ENCODE results near the gene CDH13. TPM values are rescaled to one million over a fixed set of nuclear protein-coding genes. Genes with fewer than 3 reads are reported as not detected.
A peak's percentile ranks its signal among the peaks of the same experiment; 100 is the strongest.

The CDH13 gene
- total RNA-seq, 4 donors from 2014 or later, result 3.1 to 13.5 (median 8.9) TPM

DNA sequence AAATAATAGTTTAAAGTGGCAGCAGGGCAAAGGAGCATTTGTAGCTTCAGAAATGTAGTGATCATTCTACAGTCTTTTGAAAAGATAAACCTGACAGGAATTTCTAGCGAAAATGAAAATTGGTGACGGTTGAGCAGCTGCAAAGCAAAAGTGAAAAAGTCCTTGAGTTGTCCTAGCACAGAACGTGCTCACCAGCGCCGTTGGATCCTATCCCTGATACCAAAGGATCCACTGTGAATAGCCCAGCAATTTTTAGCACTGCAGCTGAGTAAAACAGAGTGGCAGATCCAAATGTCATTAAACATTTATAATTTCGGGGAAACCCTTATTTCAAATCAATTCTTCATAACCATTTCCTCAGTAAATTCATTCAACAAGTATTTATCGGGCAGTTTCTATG is 727.2 kb downstream of the CDH13 start:
- no peaks in the 10 kb centered on the region for H3K9me3 ChIP-seq
- H3K4me3 ChIP-seq, result no peak overlapping the region
- TF ChIP-seq, protein P1, sequence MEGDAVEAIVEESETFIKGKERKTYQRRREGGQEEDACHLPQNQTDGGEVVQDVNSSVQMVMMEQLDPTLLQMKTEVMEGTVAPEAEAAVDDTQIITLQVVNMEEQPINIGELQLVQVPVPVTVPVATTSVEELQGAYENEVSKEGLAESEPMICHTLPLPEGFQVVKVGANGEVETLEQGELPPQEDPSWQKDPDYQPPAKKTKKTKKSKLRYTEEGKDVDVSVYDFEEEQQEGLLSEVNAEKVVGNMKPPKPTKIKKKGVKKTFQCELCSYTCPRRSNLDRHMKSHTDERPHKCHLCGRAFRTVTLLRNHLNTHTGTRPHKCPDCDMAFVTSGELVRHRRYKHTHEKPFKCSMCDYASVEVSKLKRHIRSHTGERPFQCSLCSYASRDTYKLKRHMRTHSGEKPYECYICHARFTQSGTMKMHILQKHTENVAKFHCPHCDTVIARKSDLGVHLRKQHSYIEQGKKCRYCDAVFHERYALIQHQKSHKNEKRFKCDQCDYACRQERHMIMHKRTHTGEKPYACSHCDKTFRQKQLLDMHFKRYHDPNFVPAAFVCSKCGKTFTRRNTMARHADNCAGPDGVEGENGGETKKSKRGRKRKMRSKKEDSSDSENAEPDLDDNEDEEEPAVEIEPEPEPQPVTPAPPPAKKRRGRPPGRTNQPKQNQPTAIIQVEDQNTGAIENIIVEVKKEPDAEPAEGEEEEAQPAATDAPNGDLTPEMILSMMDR (IDR thresholded peaks at IDR 0.05), result no peak
- no peak for TF ChIP-seq EP300 (IDR thresholded peaks at IDR 0.05)
- no peak for TF ChIP-seq POLR2A (IDR thresholded peaks at IDR 0.05; ENCODE audit: low read depth)
- no peak for TF ChIP-seq POLR2AphosphoS5 (IDR thresholded peaks at IDR 0.05)
- 85% methylated on average over 7 of the region's 7 CpGs for WGBS
- H3K4me1 ChIP-seq, result no peaks in the 10 kb centered on the region
- intact Hi-C loops (cut with DNase I), result no loop called here
- no peak overlapping the region for H3K27ac ChIP-seq (replicated peaks in 1 of 4)
- no peaks in the 10 kb centered on the region for H3K36me3 ChIP-seq
- H3K27me3 ChIP-seq, result no peaks in the 10 kb centered on the region
- no peak for DNase-seq (ENCODE audit: extremely low spot score)

DNA sequence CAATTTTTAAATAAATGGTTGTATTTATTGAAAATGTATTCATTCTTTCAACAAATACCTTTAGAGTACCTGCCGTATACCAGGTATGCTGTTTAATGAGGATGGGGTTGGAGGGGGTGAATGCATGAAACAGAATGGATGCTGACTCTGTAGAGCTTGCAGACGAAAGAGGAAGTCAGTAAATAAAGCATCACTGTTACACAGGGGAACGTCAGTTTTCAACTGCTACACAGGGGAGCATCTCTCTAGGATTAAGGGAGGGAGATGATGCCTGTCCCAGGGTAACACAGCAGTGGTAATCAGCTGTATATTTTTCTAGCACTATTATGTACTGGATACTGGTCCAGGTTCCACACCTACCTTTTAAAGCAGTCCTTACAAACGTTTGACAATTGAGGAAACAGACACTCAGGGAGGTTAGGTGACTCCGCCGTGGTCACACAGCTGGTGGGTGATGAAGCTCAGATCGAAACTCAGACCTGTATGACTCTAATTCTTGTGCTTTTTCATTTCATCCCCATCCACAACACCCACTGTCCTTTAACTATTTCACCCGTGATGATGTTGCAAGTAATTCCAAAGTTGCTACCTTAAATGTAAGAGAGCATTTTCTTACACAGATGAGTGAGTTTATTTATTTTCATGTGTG is 728.9 kb downstream of the CDH13 start:
- no peak for DNase-seq (ENCODE audit: extremely low spot score)
- WGBS, result 58% methylated on average over 8 of the region's 8 CpGs
- intact Hi-C loops (cut with DNase I), result no loop called here

DNA sequence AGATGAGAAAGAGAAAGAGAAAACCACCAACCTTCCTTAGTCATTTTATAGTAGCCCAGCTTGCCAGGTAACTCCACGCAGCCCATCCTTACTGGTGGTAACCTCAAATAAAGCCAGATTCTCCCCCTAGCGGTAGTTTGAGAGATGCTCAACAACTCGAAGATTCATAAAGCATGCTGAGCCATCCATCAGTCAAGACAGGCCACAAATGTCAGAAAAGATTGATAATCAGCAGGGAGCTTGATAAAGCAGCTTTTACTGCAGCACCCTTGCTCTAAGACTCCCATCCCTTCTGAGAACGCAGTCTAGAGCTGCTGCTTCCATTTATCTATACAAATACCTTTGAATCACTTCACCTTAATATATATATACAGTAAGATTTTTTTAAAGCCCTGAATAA is 729.5 kb downstream of the CDH13 start:
- 4% methylated on average over 4 of the region's 4 CpGs for whole genome bisulfite sequencing
- intact Hi-C loops (cut with DNase I), result no loop called here
- H3K27me3 ChIP-seq, result no peaks in the 10 kb centered on the region
- H3K4me1 ChIP-seq, result no peaks in the 10 kb centered on the region
- H3K36me3 ChIP-seq, result no peaks in the 10 kb centered on the region
- DNase-seq (ENCODE audit: extremely low spot score), result no peak
- no peak overlapping the region for H3K27ac ChIP-seq (replicated peaks in 1 of 4)
- TF ChIP-seq POLR2AphosphoS5 (IDR thresholded peaks at IDR 0.05) (no peak), EP300 (IDR thresholded peaks at IDR 0.05) (no peak), POLR2A (IDR thresholded peaks at IDR 0.05; ENCODE audit: low read depth) (no peak)
- TF ChIP-seq, protein P1 (IDR thresholded peaks at IDR 0.05), result peak; percentile 41 to 49 (median 45)
- no peak overlapping the region for H3K4me3 ChIP-seq
- no peaks in the 10 kb centered on the region for H3K9me3 ChIP-seq

More for the DNA sequence above, 728.9 kb downstream of the CDH13 start:
- Histone ChIP-seq H3K4me1 (no peaks in the 10 kb centered on the region), H3K36me3 (no peaks in the 10 kb centered on the region), H3K9me3 (no peaks in the 10 kb centered on the region), H3K4me3 (no peak overlapping the region), H3K27ac (replicated peaks in 1 of 4) (no peak overlapping the region), H3K27me3 (no peaks in the 10 kb centered on the region)
- TF ChIP-seq EP300 (IDR thresholded peaks at IDR 0.05) (no peak), POLR2AphosphoS5 (IDR thresholded peaks at IDR 0.05) (no peak), POLR2A (IDR thresholded peaks at IDR 0.05; ENCODE audit: low read depth) (no peak)
- TF ChIP-seq, protein P1 (IDR thresholded peaks at IDR 0.05), result no peak

DNA sequence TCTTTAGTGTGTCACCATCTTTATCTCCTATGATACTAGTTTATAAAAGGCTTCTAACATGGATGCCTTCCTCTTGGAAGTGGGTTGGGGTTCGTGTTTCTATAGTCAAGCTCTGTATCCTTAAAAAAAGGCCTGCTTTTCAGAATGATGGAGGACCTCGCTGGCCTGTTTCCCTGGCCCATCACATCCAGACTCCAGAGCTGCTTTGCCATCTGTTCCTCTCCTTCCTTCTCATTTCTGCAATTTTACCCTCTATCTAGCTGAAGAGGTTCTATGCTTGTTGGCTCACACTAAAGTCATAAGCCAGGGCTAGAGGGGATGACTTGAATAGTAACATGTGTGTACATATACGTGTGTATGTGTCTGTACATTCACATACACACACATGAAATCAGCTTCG is 730.2 kb downstream of the CDH13 start:
- Histone ChIP-seq H3K36me3 (no peaks in the 10 kb centered on the region), H3K27me3 (no peaks in the 10 kb centered on the region), H3K9me3 (no peaks in the 10 kb centered on the region), H3K4me3 (no peak overlapping the region), H3K4me1 (no peaks in the 10 kb centered on the region), H3K27ac (replicated peaks in 1 of 4) (no peak overlapping the region)
- intact Hi-C loops (cut with DNase I), result no loop called here
- WGBS, result 79% methylated on average over 4 of the region's 4 CpGs
- no peak for DNase-seq (ENCODE audit: extremely low spot score)
- TF ChIP-seq, protein P1 (IDR thresholded peaks at IDR 0.05), result no peak
- no peak for TF ChIP-seq POLR2AphosphoS5 (IDR thresholded peaks at IDR 0.05)
- TF ChIP-seq POLR2A (IDR thresholded peaks at IDR 0.05; ENCODE audit: low read depth), result no peak
- no peak for TF ChIP-seq EP300 (IDR thresholded peaks at IDR 0.05)

DNA sequence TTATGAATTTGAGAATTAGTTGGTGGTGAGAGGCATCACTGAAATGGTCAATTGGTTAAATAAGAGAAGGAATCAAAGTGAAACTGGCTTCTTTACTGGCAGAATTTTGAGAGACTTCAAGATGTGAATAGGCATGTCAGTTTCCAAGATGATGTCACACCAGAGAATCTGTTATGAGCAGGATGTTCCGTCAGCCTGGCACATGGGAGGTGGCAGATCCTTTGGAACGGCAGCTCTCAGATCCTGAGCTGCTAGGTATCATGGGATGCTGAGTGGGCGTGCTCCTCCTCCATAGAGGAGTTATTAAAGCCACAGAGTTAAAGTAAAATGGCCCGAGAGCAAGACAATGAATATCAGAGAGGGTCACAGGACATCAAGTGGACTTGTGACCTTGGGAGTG is 736.8 kb downstream of the CDH13 start:
- Histone ChIP-seq H3K4me3 (no peak overlapping the region), H3K4me1 (no peaks in the 10 kb centered on the region), H3K27ac (replicated peaks in 1 of 4) (no peak overlapping the region), H3K27me3 (no peaks in the 10 kb centered on the region), H3K36me3 (no peaks in the 10 kb centered on the region), H3K9me3 (no peaks in the 10 kb centered on the region)
- TF ChIP-seq POLR2AphosphoS5 (IDR thresholded peaks at IDR 0.05) (no peak), EP300 (IDR thresholded peaks at IDR 0.05) (no peak), POLR2A (IDR thresholded peaks at IDR 0.05; ENCODE audit: low read depth) (no peak)
- TF ChIP-seq, protein P1 (IDR thresholded peaks at IDR 0.05), result no peak
- intact Hi-C loops (cut with DNase I), result no loop called here
- no peak for DNase-seq (ENCODE audit: extremely low spot score)
- 76% methylated on average over 4 of the region's 4 CpGs for WGBS

Measured in esophagus muscularis mucosa (tissue), 4 donors.